ENCODE results near the gene CCNB1IP1. TPM values are rescaled to one million over a fixed set of nuclear protein-coding genes. Genes with fewer than 3 reads are reported as not detected.
"Not testable (repeated sequence)": the region's sequence is repeated elsewhere in the genome, so short reads cannot be mapped to it uniquely, and the experiment has no call there.

Gene CCNB1IP1
- total RNA-seq, 1 donor from 2014 or later, result 41.1 TPM

DNA sequence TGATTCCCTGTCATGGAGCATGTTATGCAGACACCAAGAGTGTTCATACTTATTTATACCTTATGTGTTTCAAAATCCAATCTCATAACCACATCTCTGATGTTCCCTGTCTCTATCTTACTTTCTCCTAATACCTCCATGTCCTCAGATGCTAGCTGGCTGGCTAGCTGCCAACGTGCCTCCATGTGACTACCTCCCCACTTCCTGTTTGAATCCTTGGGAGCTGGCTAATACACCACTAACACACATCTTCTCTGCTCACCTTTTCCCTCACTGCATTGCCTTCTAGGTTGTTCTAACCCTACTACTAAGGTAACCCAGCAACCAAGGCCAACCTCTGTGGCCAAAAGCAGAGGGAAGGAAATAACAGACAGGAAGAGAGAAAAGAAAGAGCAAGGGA lies 54.7 kb downstream of the CCNB1IP1 start:
- intact Hi-C loops (cut with DNase I), result no loop called here
- peak; percentile 62 for DNase-seq

DNA sequence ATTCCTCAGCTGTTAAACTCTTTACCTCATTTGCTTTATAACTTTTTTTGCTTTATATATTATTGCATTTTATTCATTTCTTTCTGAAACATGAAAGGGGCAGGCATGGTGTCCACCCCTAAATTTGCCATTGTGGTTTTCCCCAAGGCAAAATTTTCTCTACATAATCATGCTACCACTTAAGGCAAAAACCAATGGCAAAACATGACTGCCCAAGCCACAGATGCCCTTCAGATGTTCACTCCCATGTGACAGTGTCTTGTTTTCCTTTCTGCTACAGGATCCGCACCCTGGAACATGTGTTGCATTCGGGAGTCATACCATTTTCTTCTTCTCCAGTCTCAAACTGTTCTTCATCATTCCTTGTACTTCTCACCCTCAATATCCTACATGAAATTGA lies 55.7 kb downstream of the CCNB1IP1 start:
- no peak for DNase-seq
- no peak for ATAC-seq (ENCODE audit: poor library complexity)
- intact Hi-C loops (cut with DNase I), result no loop called here

More for the DNA sequence above, 54.7 kb downstream of the CCNB1IP1 start:
- no peak for ATAC-seq (ENCODE audit: poor library complexity)

DNA sequence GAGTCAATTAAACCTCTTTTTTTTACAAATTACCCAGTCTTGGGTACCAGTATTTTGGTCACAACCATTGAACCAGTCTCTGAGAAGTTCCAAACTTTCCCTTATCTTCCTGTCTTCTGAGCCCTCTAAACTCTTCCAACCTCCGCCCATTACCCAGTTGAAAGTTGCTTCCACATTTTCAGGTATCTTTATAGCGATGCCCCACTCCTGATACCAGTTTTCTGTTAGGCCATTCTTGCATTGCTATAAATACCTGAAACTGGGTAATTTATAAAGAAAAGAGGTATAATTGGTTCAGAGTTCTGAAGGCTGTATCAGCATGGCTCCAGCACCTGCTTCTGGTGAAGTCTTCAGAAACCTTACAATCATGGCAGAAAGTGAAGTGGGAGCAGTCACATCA lies 59.0 kb downstream of the CCNB1IP1 start:
- intact Hi-C loops (cut with DNase I), result no loop called here
- DNase-seq (no peak), ATAC-seq (ENCODE audit: poor library complexity) (no peak)

DNA sequence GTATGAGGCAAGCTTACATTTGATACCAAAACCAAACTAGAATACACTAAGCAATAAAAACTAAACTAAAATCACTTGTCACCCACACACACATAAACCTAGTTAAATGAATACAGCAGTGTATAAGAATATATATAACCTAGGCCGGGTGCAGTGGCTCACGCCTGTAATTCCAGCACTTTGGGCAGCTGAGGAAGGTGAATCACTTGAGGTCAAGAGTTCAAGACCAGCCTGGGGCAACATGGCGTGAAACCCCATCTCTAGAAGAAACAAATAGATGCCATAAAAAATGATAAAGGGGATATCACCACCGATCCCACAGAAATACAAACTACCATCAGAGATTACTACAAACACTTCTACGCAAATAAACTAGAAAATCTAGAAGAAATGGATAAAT lies 68.7 kb downstream of the CCNB1IP1 start:
- ATAC-seq (ENCODE audit: poor library complexity); intact Hi-C loops (cut with DNase I); DNase-seq: not testable (repeated sequence)

DNA sequence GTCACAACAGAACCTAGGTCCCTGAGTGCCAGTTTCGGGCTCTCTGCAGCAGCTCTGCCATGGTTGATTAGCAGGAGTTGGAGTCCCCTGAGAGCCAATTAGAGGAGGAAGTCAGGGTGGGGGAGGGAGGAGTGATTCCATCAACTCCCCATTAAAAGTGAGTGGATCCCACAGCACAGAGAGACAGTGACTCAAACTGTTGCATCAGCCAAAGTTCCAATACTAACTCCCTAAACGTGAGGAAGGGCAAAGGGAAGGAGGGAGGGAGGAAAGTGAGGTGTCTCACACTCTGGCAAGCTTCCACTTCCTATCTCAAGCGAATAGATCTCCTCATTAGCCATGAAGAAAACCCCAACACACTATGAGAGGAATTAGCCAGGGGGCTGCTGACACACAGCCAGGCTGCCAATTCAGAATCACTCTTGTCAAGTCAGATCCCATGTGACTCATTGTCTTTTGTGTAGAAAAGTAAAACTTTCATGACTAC lies 70.4 kb downstream of the CCNB1IP1 start:
- DNase-seq (no peak), ATAC-seq (ENCODE audit: poor library complexity) (no peak)
- intact Hi-C loops (cut with DNase I), result no loop called here

Other genes starting within 250 kb of the CCNB1IP1 start
- gene OR4K17, start 222.5 kb downstream of the CCNB1IP1 start, total RNA-seq, result not detected
- not detected for gene OR4N5, start 194.5 kb downstream of the CCNB1IP1 start, total RNA-seq
- not detected for gene OR11G2, start 142.4 kb downstream of the CCNB1IP1 start, total RNA-seq
- not detected for gene OR11H6, start 109.6 kb downstream of the CCNB1IP1 start, total RNA-seq
- not detected for gene OR11H7, start 104.3 kb downstream of the CCNB1IP1 start, total RNA-seq
- not detected for gene OR11H4, start 94.0 kb downstream of the CCNB1IP1 start, total RNA-seq
- gene TTC5, start 27.3 kb downstream of the CCNB1IP1 start, total RNA-seq, result 10.6 TPM
- gene PARP2, start 10.4 kb upstream of the CCNB1IP1 start, total RNA-seq, result 15.6 TPM
- gene TEP1, start 80.2 kb upstream of the CCNB1IP1 start, total RNA-seq, result 9.3 TPM
- gene KLHL33, start 102.9 kb upstream of the CCNB1IP1 start, total RNA-seq, result 0.70 TPM
- gene OSGEP, start 121.5 kb upstream of the CCNB1IP1 start, total RNA-seq, result 15.6 TPM
- 69.2 TPM for gene APEX1, start 121.9 kb upstream of the CCNB1IP1 start, total RNA-seq
- 18.4 TPM for gene PIP4P1, start 128.2 kb upstream of the CCNB1IP1 start, total RNA-seq
- gene PNP, start 136.1 kb upstream of the CCNB1IP1 start, total RNA-seq, result 6.2 TPM
- gene RNASE10, start 172.3 kb upstream of the CCNB1IP1 start, total RNA-seq, result 0.32 TPM
- gene RNASE9, start 227.8 kb upstream of the CCNB1IP1 start, total RNA-seq, result not detected